ENCODE data around the gene WDFY2. TPM values are rescaled to one million over a fixed set of nuclear protein-coding genes. Genes with fewer than 3 reads are reported as not detected.

WDFY2 gene
- total RNA-seq, 4 donors from 2014 or later: 7.7 to 23.3 (median 18.2) TPM

GRCh38 chr13:51799261-51799660 is 215.0 kb downstream of the WDFY2 start:
- no peak overlapping the region for H3K4me3 ChIP-seq
- no peak for DNase-seq
- no peak overlapping the region for H3K27ac ChIP-seq
- intact Hi-C loops (cut with DNase I): no loop called here
- 74 to 95% methylated on average over 4 to 5 of the region's 12 CpGs for WGBS, 2 donors
- H3K36me3 ChIP-seq: peaks cover 0 to 22% (median 3%) of the 10 kb centered on the region in 3 donors
- H3K4me1 ChIP-seq: peaks cover 20 to 48% (median 24%) of the 10 kb centered on the region in 3 donors
- TF ChIP-seq POLR2A (IDR thresholded peaks at IDR 0.05): no peak
- TF ChIP-seq, protein P1, sequence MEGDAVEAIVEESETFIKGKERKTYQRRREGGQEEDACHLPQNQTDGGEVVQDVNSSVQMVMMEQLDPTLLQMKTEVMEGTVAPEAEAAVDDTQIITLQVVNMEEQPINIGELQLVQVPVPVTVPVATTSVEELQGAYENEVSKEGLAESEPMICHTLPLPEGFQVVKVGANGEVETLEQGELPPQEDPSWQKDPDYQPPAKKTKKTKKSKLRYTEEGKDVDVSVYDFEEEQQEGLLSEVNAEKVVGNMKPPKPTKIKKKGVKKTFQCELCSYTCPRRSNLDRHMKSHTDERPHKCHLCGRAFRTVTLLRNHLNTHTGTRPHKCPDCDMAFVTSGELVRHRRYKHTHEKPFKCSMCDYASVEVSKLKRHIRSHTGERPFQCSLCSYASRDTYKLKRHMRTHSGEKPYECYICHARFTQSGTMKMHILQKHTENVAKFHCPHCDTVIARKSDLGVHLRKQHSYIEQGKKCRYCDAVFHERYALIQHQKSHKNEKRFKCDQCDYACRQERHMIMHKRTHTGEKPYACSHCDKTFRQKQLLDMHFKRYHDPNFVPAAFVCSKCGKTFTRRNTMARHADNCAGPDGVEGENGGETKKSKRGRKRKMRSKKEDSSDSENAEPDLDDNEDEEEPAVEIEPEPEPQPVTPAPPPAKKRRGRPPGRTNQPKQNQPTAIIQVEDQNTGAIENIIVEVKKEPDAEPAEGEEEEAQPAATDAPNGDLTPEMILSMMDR (IDR thresholded peaks at IDR 0.05): no peak
- no peaks in the 10 kb centered on the region for H3K27me3 ChIP-seq
- H3K9me3 ChIP-seq: no peaks in the 10 kb centered on the region

DNA sequence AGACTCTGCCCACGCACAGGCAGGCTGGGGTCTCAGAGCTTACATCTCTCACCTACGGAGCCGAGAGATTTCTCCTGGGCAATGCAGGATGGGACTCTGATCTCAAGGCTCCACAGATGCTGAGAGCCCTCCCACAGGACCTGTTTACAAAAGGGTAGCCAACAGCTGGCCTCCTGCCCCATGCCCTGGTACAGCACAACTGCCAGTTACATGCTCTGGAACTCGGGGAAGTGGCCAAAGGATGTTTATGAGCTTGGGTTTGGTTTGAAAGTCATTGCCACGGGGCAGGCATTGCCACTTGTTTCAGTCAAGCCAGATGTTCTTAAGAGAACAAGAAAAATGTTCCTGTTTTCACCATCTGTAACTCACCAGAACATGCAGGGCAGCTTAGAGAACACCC is 216.2 kb downstream of the WDFY2 start:
- WGBS, 2 donors: 36 to 75% methylated on average over 2 of the region's 5 CpGs
- Histone ChIP-seq H3K27me3 (no peaks in the 10 kb centered on the region), H3K9me3 (no peaks in the 10 kb centered on the region), H3K4me3 (no peak overlapping the region), H3K36me3 (peaks cover 0 to 22% (median 1%) of the 10 kb centered on the region in 3 donors), H3K4me1 (peaks cover 20 to 60% (median 33%) of the 10 kb centered on the region in 3 donors), H3K27ac (peak overlapping the region in 2 of 4 donors; percentile 97 to 100)
- no peak for TF ChIP-seq POLR2A (IDR thresholded peaks at IDR 0.05)
- TF ChIP-seq, protein P1 (IDR thresholded peaks at IDR 0.05): no peak
- no peak for DNase-seq
- intact Hi-C loops (cut with DNase I): loop anchor here (5.0 kb wide), 1 partner anchor 218 kb away; the partner anchor contains the start of gene WDFY2

DNA sequence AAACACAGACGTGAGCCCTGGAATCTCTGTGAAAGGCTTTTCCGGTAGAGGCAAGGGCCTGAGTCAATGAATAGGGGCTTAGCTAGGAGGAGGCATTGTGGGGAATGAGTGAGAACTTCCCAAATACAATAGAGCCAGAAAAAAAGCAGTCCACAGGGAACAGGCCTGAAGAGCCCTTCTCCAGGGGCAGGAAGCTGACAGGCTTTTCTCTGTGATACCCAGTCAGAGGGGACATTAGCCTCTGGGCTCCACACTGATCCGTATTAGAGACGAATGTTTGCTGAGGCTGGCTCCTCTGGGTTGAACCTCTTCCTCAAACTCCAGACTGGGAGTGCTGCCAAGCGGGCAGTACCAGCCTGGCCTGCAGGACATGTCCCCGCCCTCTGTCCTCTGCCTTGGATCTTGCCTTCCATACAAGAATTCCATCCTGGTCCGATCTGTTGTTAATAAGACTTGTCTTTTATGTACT is 217.4 kb downstream of the WDFY2 start:
- Histone ChIP-seq H3K36me3 (peaks cover 0 to 20% (median 0%) of the 10 kb centered on the region in 3 donors), H3K4me3 (peak overlapping the region in 1 of 4 donors; percentile 26), H3K27ac (peak overlapping the region; percentile 97 to 100 (median 98)), H3K9me3 (no peaks in the 10 kb centered on the region), H3K27me3 (no peaks in the 10 kb centered on the region), H3K4me1 (peaks cover 20 to 67% (median 33%) of the 10 kb centered on the region in 3 donors)
- intact Hi-C loops (cut with DNase I): loop anchor here (5.0 kb wide), 1 partner anchor 219 kb away; the partner anchor contains the start of gene WDFY2
- TF ChIP-seq, protein P1 (IDR thresholded peaks at IDR 0.05): peak in 1 of 6 experiments; percentile 25
- TF ChIP-seq POLR2A (IDR thresholded peaks at IDR 0.05): no peak
- no peak for DNase-seq
- WGBS, 2 donors: 22 to 41% methylated on average over 7 of the region's 7 CpGs

- TF ChIP-seq, protein P1 (IDR thresholded peaks at IDR 0.05): no peak
- TF ChIP-seq POLR2A (IDR thresholded peaks at IDR 0.05): no peak
- intact Hi-C loops (cut with DNase I): loop anchor here (5.0 kb wide), 1 partner anchor 221 kb away; the partner anchor contains the start of gene WDFY2
- H3K27me3 ChIP-seq: no peaks in the 10 kb centered on the region
- H3K36me3 ChIP-seq: peaks cover 0 to 12% (median 0%) of the 10 kb centered on the region in 3 donors
- peak overlapping the region; percentile 73 to 91 (median 80) for H3K4me3 ChIP-seq
- DNase-seq: no peak
- WGBS, 2 donors: 26 to 40% methylated on average over 7 to 9 of the region's 9 CpGs
- no peaks in the 10 kb centered on the region for H3K9me3 ChIP-seq
- peaks cover 20 to 61% (median 33%) of the 10 kb centered on the region in 3 donors for H3K4me1 ChIP-seq
- H3K27ac ChIP-seq: peak overlapping the region; percentile 97 to 100 (median 98)
Observed at GRCh38 chr13:51802631-51803418, 218.6 kb downstream of the WDFY2 start.
